Sigmoid colon (tissue), 4 donors: ENCODE results near the gene SLC6A9.

Experiments used
- CTCF ChIP-seq, 4 experiments: fragments of 450-650 bp in 3 of 4; fragments of 200-600 bp in 1 of 4; IDR thresholded peaks; one replicate each; pipeline ENCODE4 v1.5.1; 2016 to 2019; ENCODE audit warnings: antibody characterized with exemption in 4 of 4, mild to moderate bottlenecking in 3 of 4, moderate library complexity in 2 of 4
- POLR2AphosphoS5 ChIP-seq, 4 donors: sonication (generic); formaldehyde crosslinking; IDR thresholded peaks; one replicate each; pipeline ENCODE4 v1.6.1; 2017; ENCODE audit warnings: antibody characterized with exemption in 4 of 4

- TF ChIP-seq CTCF (IDR thresholded peaks at IDR 0.05) = no peak
- TF ChIP-seq POLR2AphosphoS5 (IDR thresholded peaks at IDR 0.05) = no peak
These were observed 5.9 kb upstream of the SLC6A9 start for GRCh38 chr1:44037154-44037553.
